Urinary bladder (tissue), 2 donors: ENCODE data around the gene LYZL4. TPM values are rescaled to one million over a fixed set of nuclear protein-coding genes. Genes with fewer than 3 reads are reported as not detected.

Experiments
- polyA plus RNA-seq: library from polyadenylated mRNA; stranded (reverse); fragments of 200-250 nt; gene quantifications from one replicate; pipeline ENCODE4 v1.2.3, GENCODE V29; 2013
- total RNA-seq: library from RNA; depleted of rRNA; stranded (reverse); fragments of >200 nt; gene quantifications from one replicate; pipeline ENCODE4 v1.2.3, GENCODE V29; 2014
- donor health status: healthy.

LYZL4 gene
- total and polyA plus RNA-seq, 2 donors = not detected

Other genes starting within 250 kb of the LYZL4 start
- gene CCK, start 144.4 kb downstream of the LYZL4 start, total RNA-seq = not detected
- gene CCK, start 144.4 kb downstream of the LYZL4 start, polyA plus RNA-seq = not detected
- 5.2 TPM for gene VIPR1, start 92.0 kb upstream of the LYZL4 start, total RNA-seq
- 6.2 TPM for gene VIPR1, start 92.0 kb upstream of the LYZL4 start, polyA plus RNA-seq
- 57.8 TPM for gene SEC22C, start 171.4 kb upstream of the LYZL4 start, total RNA-seq
- gene SEC22C, start 171.4 kb upstream of the LYZL4 start, polyA plus RNA-seq = 46.0 TPM
- gene SS18L2, start 180.2 kb upstream of the LYZL4 start, total RNA-seq = 22.2 TPM
- 29.5 TPM for gene SS18L2, start 180.2 kb upstream of the LYZL4 start, polyA plus RNA-seq
- gene NKTR, start 190.1 kb upstream of the LYZL4 start, total RNA-seq = 367 TPM
- gene NKTR, start 190.1 kb upstream of the LYZL4 start, polyA plus RNA-seq = 19.9 TPM
- 17.1 TPM for gene ZBTB47, start 243.1 kb upstream of the LYZL4 start, total RNA-seq
- gene ZBTB47, start 243.1 kb upstream of the LYZL4 start, polyA plus RNA-seq = 48.2 TPM